A549 (cell line): ENCODE measurements around the gene CD79A. TPM values are rescaled to one million over a fixed set of nuclear protein-coding genes. Genes with fewer than 3 reads are reported as not detected.

ENCODE experiments used
- ATAC-seq, 2 experiments: fragments of 200-7000 bp in 1 of 2; fragments of >200 bp in 1 of 2; cut with Nextera tagmentation in 1 of 2; cut with Tn5 transposase in 1 of 2; 3 replicates each; pipeline versions ENCODE4 v1.8.0 to v1.9.1; 2018 to 2020; ENCODE audit warnings: mild to moderate bottlenecking in 1 of 2, moderate library complexity in 1 of 2
- CTCF ChIA-PET: fragments of 300-600 bp; sonication (Branson Sonifier 250); formaldehyde crosslinking; extraction: SDS; loops from one replicate; lab custom pipeline; 2021; ENCODE audit warnings: antibody characterized with exemption, inconsistent platforms; lab: Yijun Ruan, JAX
- POLR2A ChIA-PET: fragments of 350-600 bp; formaldehyde crosslinking; extraction: SDS; loops from one replicate; lab custom pipeline; 2021; ENCODE audit warnings: antibody characterized with exemption, inconsistent platforms; lab: Yijun Ruan, JAX
- DNase-seq, 2 experiments: peaks; one replicate each; pipeline versions ENCODE4 v3.0.0 to v3.0.0-alpha.2; 2011 to 2016; ENCODE audit warnings: low read depth in 1 of 2, low spot score in 1 of 2
- FAIRE-seq: peaks from 2 replicates; lab custom pipeline; 2011; peaks lifted over from hg19 to GRCh38; lab: Jason Lieb, UNC
- H3K27ac ChIP-seq, 2 experiments: fragments of >200 bp; sonication (Bioruptor Twin); formaldehyde crosslinking; 3 replicates each; pipeline ENCODE4 v1.5.1; 2016 to 2017
- H3K4me1 ChIP-seq: fragments of >200 bp; sonication (Bioruptor Twin); formaldehyde crosslinking; 3 replicates; pipeline ENCODE4 v1.6.1; 2016
- H3K4me2 ChIP-seq: fragments of >200 bp; sonication (Bioruptor Twin); formaldehyde crosslinking; 3 replicates; pipeline ENCODE4 v1.6.1; 2016
- H3K4me3 ChIP-seq: fragments of >200 bp; sonication (Bioruptor Twin); formaldehyde crosslinking; 3 replicates; pipeline ENCODE4 v1.5.1; 2016
- H3K9me3 ChIP-seq: fragments of >200 bp; sonication (Bioruptor Twin); formaldehyde crosslinking; 3 replicates; pipeline ENCODE4 v1.6.1; 2016
- EHMT2 ChIP-seq: fragments of 200-600 bp; sonication (generic); IDR thresholded peaks from 2 replicates; pipeline ENCODE4 v1.6.1; 2016; ENCODE audit warnings: antibody characterized with exemption, low read depth, mild to moderate bottlenecking, moderate library complexity
- FOSB ChIP-seq: fragments of 250-450 bp; sonication (Bioruptor Pico); IDR thresholded peaks from 2 replicates; pipeline ENCODE4 v1.5.0; 2020; ENCODE audit warnings: mild to moderate bottlenecking, moderate library complexity
- FOXS1 ChIP-seq: fragments of 250-450 bp; sonication (Bioruptor Pico); IDR thresholded peaks from 2 replicates; pipeline ENCODE4 v1.5.0; 2020; ENCODE audit warnings: mild to moderate bottlenecking, moderate library complexity
- HOXA7 ChIP-seq: fragments of 250-450 bp; sonication (Bioruptor Pico); IDR thresholded peaks from 2 replicates; pipeline ENCODE4 v1.5.0; 2020; ENCODE audit warnings: mild to moderate bottlenecking, moderate library complexity
- JUN ChIP-seq, 2 experiments: fragments of >200 bp; sonication (Bioruptor Twin); formaldehyde crosslinking; IDR thresholded peaks; 2 replicates in 1 of 2; 3 replicates in 1 of 2; pipeline ENCODE4 v1.6.1; 2016 to 2017
- JUNB ChIP-seq: fragments of >200 bp; sonication (Bioruptor Twin); formaldehyde crosslinking; IDR thresholded peaks from 2 replicates; pipeline ENCODE4 v1.6.1; 2016
- MYC ChIP-seq: IDR thresholded peaks from 2 replicates; pipeline ENCODE4 v1.6.1; 2012; ENCODE audit warnings: mild to moderate bottlenecking, inconsistent platforms, low read length, improper control_type of control experiment, borderline replicate concordance
- PHF8 ChIP-seq: fragments of 200-600 bp; sonication (generic); IDR thresholded peaks from 2 replicates; pipeline ENCODE4 v1.6.1; 2016; ENCODE audit warnings: low read depth, mild to moderate bottlenecking, antibody characterized with exemption, moderate library complexity, borderline replicate concordance
- RARB ChIP-seq: fragments of 250-450 bp; sonication (Bioruptor Pico); IDR thresholded peaks from 2 replicates; pipeline ENCODE4 v1.8.0; 2021; ENCODE audit warnings: mild to moderate bottlenecking, moderate library complexity
- REST ChIP-seq: fragments of 200-600 bp; sonication (generic); IDR thresholded peaks from 2 replicates; pipeline ENCODE4 v1.6.1; 2016; ENCODE audit warnings: antibody characterized with exemption, mild to moderate bottlenecking, moderate library complexity
- SMC3 ChIP-seq: fragments of >200 bp; sonication (Bioruptor Twin); formaldehyde crosslinking; IDR thresholded peaks from 3 replicates; pipeline ENCODE4 v1.6.1; 2018; ENCODE audit warnings: inconsistent platforms
- TFCP2L1 ChIP-seq: fragments of 250-450 bp; sonication (Bioruptor Pico); IDR thresholded peaks from 2 replicates; pipeline ENCODE4 v1.5.0; 2021; ENCODE audit warnings: mild to moderate bottlenecking
- TP53 ChIP-seq: fragments of 250-450 bp; sonication (Bioruptor Pico); IDR thresholded peaks from 2 replicates; pipeline ENCODE4 v1.5.0; 2021; ENCODE audit warnings: mild to moderate bottlenecking, moderate library complexity
- ZFP36 ChIP-seq: fragments of 450-650 bp; IDR thresholded peaks from 2 replicates; pipeline ENCODE4 v1.6.1; 2014; ENCODE audit warnings: borderline replicate concordance; ENCODE audit not compliant: partially characterized antibody
- ZSCAN20 ChIP-seq: fragments of 250-450 bp; sonication (Bioruptor Pico); IDR thresholded peaks from 2 replicates; pipeline ENCODE4 v1.8.0; 2022; ENCODE audit warnings: mild to moderate bottlenecking, moderate library complexity
- WGBS: methylation state at CpG from one replicate; pipeline ENCODE4 v1.1.6; 2017; ENCODE audit errors: missing lambda C conversion rate; 5-methylcytosine and 5-hydroxymethylcytosine counted together
- polyA plus RNA-seq, 4 experiments: library from polyadenylated mRNA; depleted of rRNA in 3 of 4; stranded (reverse); fragments of >200 nt; fragmentation: RNase III in 1 of 4; extraction: RNeasy Plus Mini Kit Qiagen cat#74134 plus additional on column Dnase treatment in 1 of 4; gene quantifications; 2 replicates in 3 of 4; 3 replicates in 1 of 4; pipeline ENCODE4 v1.2.3, GENCODE V29; 2011 to 2017
- TF ChIP-seq, protein P1 (sequence below): fragments of 150-350 bp; IDR thresholded peaks from 2 replicates; pipeline ENCODE4 v1.6.1; 2014; ENCODE audit warnings: low read depth, mild to moderate bottlenecking, low read length
- TF ChIP-seq, protein P2 (sequence below): fragments of 250-450 bp; sonication (Bioruptor Pico); IDR thresholded peaks from 2 replicates; pipeline ENCODE4 v1.5.0; 2021; ENCODE audit warnings: mild to moderate bottlenecking, moderate library complexity, borderline replicate concordance

Gene CD79A
- polyA plus RNA-seq, 2 of the 4 experiments (the other 2 are of a cell fraction), result 0.52 to 0.54 TPM

GRCh38 chr19:41861116-41861768 lies 15.8 kb upstream of the CD79A start:
- Histone ChIP-seq H3K4me1 (peaks cover 53% of the 10 kb centered on the region), H3K9me3 (no peaks in the 10 kb centered on the region), H3K27ac (peak overlapping the region; percentile 90 to 95), H3K4me2 (peak overlapping the region; percentile 98), H3K4me3 (peak overlapping the region; percentile 89)
- WGBS, result 8% methylated on average over 9 of the region's 9 CpGs
- DNase-seq (no peak), ATAC-seq (no peak)
- CTCF ChIA-PET, result interaction anchor here (1.0 to 16.4 kb wide), 9 partner anchors 10 to 219 kb away, joined by 3 to 243 read pairs (median 6); partner anchors contain the start of gene RABAC1
- TF ChIP-seq, protein P1, sequence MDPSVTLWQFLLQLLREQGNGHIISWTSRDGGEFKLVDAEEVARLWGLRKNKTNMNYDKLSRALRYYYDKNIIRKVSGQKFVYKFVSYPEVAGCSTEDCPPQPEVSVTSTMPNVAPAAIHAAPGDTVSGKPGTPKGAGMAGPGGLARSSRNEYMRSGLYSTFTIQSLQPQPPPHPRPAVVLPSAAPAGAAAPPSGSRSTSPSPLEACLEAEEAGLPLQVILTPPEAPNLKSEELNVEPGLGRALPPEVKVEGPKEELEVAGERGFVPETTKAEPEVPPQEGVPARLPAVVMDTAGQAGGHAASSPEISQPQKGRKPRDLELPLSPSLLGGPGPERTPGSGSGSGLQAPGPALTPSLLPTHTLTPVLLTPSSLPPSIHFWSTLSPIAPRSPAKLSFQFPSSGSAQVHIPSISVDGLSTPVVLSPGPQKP, result no peak
- peak; percentile 81 for TF ChIP-seq HOXA7 (CRISPR knock-in tag)
- peak; percentile 49; the same call in 1 of the 2 replicates for TF ChIP-seq FOSB (CRISPR knock-in tag)
- no peak for TF ChIP-seq TFCP2L1 (CRISPR knock-in tag)
- TF ChIP-seq ZFP36, result no peak
- TF ChIP-seq RARB, result 0 out of 2 replicates have a peak, but pooled peaks have one; percentile 13
- no peak for TF ChIP-seq JUNB
- no peak for TF ChIP-seq REST
- TF ChIP-seq JUN (IDR thresholded peaks at IDR 0.05), result no peak
- TF ChIP-seq, all 56 proteins: peak for 3
- POLR2A ChIA-PET, result interaction anchor here (1.1 to 3.5 kb wide), 7 partner anchors 11 to 497 kb away, joined by 4 to 102 read pairs (median 10); partner anchors contain the start of genes B9D2, DMRTC2, LYPD4 and RABAC1
- peak; percentile 82 for FAIRE-seq

- H3K4me1 ChIP-seq, result peaks cover 59% of the 10 kb centered on the region
- ATAC-seq, result no peak
- TF ChIP-seq MYC, result no peak
- no peak for TF ChIP-seq EHMT2
- 0 out of 2 replicates have a peak, but pooled peaks have one; percentile 6 for TF ChIP-seq RARB
- no peak for TF ChIP-seq SMC3
- TF ChIP-seq FOXS1 (CRISPR knock-in tag), result no peak
- no peak; the same call in 1 of the 2 replicates for TF ChIP-seq TP53
- no peak for TF ChIP-seq PHF8
- TF ChIP-seq, protein P2, sequence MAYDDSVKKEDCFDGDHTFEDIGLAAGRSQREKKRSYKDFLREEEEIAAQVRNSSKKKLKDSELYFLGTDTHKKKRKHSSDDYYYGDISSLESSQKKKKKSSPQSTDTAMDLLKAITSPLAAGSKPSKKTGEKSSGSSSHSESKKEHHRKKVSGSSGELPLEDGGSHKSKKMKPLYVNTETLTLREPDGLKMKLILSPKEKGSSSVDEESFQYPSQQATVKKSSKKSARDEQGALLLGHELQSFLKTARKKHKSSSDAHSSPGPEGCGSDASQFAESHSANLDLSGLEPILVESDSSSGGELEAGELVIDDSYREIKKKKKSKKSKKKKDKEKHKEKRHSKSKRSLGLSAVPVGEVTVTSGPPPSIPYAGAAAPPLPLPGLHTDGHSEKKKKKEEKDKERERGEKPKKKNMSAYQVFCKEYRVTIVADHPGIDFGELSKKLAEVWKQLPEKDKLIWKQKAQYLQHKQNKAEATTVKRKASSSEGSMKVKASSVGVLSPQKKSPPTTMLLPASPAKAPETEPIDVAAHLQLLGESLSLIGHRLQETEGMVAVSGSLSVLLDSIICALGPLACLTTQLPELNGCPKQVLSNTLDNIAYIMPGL, result no peak
- no peak for TF ChIP-seq ZSCAN20 (CRISPR knock-in tag)
- TF ChIP-seq FOSB (CRISPR knock-in tag), result 0 out of 2 replicates have a peak, but pooled peaks have one; percentile 29
- TF ChIP-seq, all 56 proteins: peak for 2
- CTCF ChIA-PET, result interaction anchor here (0.6 to 16.4 kb wide), 8 partner anchors 9 to 90 kb away, joined by 3 to 243 read pairs (median 5); no protein-coding TSS in a partner anchor
- peak overlapping the region; percentile 90 to 95 for H3K27ac ChIP-seq
- DNase-seq (no peak), FAIRE-seq (no peak)
- H3K4me3 ChIP-seq, result peak overlapping the region; percentile 89
- H3K9me3 ChIP-seq, result no peaks in the 10 kb centered on the region
- POLR2A ChIA-PET, result interaction anchor here (3.3 to 3.5 kb wide), 2 partner anchors 10 to 12 kb away, joined by 27 to 102 read pairs; no protein-coding TSS in a partner anchor
- peak overlapping the region; percentile 98 for H3K4me2 ChIP-seq
- 60% methylated on average over 9 of the region's 9 CpGs for WGBS
These were observed 15.2 kb upstream of the CD79A start for GRCh38 chr19:41861846-41862245.
